SIG-M5 (cell line): Measurements from ENCODE around the gene TBCD.
"Not testable (repeated sequence)": the region's sequence is repeated elsewhere in the genome, so short reads cannot be mapped to it uniquely, and the experiment has no call there.

Source experiments
- DNase-seq: peaks from one replicate; lab custom pipeline; 2025; lab: John Stamatoyannopoulos, UW

The TBCD gene

GRCh38 chr17:82940226-82941020 lies 188.6 kb downstream of the TBCD start:
- no peak for DNase-seq

DNA sequence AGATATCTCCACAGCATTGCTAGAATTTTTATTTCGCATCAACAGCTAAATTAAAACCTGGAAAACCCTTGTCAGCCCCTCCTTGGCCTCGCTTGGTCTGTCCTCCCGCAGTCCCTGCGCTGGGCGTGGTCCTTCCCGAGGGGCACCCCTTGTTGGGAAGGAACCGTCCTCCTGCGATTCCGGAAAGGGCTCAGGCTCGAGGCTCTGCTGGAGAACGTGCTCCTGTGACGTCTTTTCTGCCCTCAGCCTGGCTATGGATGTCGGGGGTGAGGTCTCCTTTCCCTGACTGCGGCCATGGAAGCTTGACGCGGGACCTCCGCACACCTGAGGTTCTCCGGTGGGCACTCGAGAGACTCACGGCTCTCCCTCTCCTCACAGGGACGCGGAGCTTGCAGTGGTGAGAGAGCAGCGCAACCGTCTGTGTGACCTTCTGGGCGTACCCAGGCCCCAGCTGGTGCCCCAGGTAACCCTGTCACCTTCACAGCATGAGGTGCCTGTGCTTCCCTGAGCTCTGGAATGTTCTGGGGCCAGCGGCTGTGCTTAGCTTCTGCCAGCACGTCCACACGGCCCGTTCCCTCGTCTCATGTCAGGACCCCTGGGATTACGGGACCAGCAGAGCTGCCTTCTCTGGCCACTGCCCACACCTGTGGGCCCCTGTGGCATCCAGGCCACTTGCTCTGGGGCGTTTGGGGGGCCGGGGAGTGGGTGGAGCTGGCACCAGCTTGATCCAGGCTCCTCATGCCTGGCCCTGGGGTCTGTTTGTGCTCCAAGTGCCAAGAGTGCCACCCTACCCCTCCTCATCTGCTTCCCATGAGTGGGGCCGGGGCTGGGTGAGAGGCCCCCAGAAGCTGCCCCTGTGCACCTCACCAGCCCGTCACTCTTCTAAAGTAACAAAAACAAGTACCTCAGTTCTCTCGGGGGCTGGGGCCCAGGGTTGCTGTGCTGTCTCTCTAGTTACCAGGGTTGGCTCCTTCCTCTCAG lies 189.4 kb downstream of the TBCD start:
- no peak for DNase-seq

GRCh38 chr17:82942166-82943130 lies 190.6 kb downstream of the TBCD start:
- no peak for DNase-seq

- no peak for DNase-seq
Measured at GRCh38 chr17:82943339-82943738, 191.5 kb downstream of the TBCD start.

- no peak for DNase-seq
Measured at GRCh38 chr17:82943751-82944150, 191.9 kb downstream of the TBCD start.

GRCh38 chr17:82944990-82945389 lies 193.1 kb downstream of the TBCD start:
- no peak for DNase-seq

DNA sequence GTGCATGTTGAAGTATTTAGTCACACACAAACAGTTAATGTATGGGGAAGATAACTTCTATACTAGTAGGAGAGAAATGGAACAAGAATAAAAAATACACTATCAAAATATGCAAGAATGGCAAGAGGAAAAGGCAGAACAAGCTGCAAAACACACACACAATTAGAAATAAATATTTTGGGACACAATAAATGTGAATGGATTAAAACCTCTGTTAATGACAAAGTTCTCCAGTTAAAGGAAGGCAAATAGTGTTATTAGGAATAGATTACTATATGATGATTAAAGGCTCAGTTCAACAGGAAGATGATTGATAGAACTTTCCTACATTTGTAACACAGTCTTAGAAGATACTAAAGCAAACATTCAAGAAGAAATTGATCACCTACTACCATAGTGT lies 194.2 kb downstream of the TBCD start:
- DNase-seq, result no peak

DNA sequence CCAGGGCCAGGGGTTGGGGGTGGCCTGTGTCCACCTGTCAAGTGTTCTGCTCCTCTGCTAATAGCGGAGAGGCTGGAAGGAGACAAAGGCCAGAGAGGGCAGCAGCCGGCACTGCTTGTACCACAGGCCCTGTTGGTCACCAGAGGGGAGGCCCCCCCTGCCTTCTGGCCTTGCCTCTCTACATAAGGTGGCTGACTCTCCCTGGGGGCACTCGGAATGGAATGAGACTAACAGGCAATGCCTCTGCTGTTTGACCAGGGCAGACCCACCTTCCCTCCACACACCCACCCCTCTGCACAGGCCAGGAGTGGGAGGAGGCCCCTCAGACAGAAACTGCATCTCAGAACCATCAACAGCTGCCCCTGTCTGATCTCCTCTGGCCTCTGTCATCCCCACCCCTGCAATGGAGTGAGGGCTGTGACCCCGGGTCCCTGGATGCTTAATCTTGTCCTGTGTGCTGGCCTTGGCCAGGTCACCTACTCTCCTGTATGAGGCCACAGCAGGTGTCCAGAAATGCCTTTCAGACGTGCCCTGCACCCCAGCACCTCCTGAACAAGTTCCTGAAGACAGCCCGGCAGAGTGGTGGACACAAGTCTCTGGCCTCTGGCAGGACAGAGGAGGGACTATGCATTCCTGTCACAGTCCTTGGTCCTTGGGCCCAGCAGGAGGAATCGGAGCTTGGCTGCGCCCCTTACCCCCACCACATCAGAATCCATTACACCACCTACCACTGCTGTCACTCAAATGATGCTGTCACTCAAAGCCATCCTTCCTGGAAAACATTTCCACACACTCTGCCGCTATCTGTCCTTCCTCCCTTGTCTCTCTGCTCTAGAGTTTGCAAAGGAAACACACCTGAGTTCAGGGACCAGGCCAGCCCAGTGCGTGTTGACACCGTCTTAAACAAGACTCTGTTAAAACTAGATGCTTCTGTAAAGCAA lies 195.5 kb downstream of the TBCD start:
- no peak for DNase-seq

DNA sequence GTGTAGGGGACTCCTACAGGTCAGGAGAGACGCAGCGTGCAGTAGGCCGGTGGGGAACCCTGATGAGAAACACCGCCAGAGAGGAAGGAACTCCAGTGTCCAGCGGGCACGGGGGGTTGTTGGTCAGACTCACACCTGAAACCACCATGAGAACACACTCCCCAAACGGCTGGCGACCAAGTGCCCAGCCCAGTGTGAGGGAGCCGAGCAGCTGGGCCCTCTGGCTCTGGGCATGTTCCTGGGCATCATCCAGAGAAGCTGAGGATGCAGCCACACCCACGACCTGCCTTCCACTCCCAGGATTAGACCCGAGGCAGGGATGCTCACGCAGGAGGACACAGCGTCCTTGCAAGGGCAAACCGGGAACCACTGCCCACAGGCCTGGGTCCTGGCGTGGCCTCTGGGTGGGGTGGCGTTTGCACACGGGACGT lies 196.2 kb downstream of the TBCD start:
- DNase-seq, result no peak

DNA sequence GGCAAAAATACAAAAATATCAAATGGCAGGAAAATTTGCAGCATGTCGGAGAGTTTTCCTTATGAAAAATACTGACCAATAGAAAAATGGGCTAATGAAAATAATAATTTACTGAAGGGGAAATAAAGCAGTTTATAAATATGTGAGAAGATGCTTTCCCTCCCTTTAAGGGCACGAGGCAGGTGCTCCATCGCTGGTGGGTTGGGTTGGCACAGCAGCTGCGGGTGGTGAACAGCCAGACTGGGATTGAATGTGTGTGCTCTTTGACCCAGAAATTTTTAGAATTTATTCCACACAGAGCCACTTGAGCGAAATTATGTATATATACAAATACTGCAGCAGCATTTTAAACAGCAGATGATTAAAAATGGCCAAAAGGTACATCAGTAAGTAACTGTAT lies 197.1 kb downstream of the TBCD start:
- DNase-seq, result no peak

GRCh38 chr17:82949361-82949760 lies 197.5 kb downstream of the TBCD start:
- DNase-seq, result no peak

- DNase-seq, result no peak
Measured at GRCh38 chr17:82949984-82950383, 198.1 kb downstream of the TBCD start.

- no peak for DNase-seq
Measured at GRCh38 chr17:82950525-82951102, 198.7 kb downstream of the TBCD start.

DNA sequence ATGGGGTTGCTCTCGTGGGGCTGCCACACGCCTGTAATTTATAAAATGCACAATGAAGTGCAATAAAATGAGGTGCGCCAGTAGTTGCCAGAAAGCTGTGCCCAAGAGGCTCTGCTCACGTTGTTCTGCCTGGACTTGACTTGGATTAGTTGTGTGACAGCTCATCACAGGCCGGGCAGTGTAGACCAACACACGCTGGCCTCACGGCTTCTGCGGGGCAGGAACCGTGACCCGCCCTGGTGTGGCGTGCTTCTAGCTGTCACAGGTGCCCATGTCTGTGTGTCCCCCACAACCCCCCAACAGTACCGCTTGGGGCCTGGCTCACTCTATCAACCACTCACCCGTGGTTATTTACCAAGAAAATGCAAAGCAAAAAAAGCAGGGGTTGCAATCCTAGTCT lies 200.2 kb downstream of the TBCD start:
- no peak for DNase-seq

GRCh38 chr17:82955106-82955505 lies 203.2 kb downstream of the TBCD start:
- DNase-seq, result not testable (repeated sequence)

DNA sequence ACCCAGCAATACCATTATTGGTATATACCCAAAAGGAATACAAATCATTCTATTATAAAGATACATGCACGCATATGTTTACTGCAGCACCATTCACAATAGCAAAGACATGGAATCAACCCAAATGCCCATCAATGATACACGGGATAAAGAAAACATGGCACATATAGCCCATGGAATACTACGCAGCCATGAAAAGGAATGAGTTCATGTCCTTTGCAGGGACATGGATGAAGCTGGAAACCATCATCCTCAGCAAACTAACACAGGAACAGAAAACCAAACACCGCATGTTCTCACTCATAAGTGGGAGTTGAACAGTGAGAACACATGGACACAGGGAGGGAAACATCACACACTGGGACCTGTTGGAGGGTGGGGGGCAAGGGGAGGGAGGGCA lies 203.8 kb downstream of the TBCD start:
- not testable (repeated sequence) for DNase-seq

- DNase-seq, result no peak
Measured at GRCh38 chr17:82956146-82956725, 204.4 kb downstream of the TBCD start.

GRCh38 chr17:82956726-82957468 lies 205.0 kb downstream of the TBCD start:
- DNase-seq, result no peak

GRCh38 chr17:82957469-82957795 lies 205.6 kb downstream of the TBCD start:
- DNase-seq, result no peak
